IPS DF 4.7 (cell line): ENCODE results near the gene OR2T35.

ENCODE experiments used
- DNase-seq: peaks from one replicate; pipeline ENCODE4 v3.0.0-alpha.2; 2013; ENCODE audit warnings: low spot score; ENCODE audit errors: extremely low read depth

The OR2T35 gene

GRCh38 chr1:248627971-248628844 is 16.9 kb downstream of the OR2T35 start:
- no peak for DNase-seq

GRCh38 chr1:248625971-248626370 is 19.1 kb downstream of the OR2T35 start:
- no peak for DNase-seq

- DNase-seq: no peak
These were observed 19.9 kb downstream of the OR2T35 start for GRCh38 chr1:248625166-248625565.

- DNase-seq: no peak
These were observed 22.5 kb downstream of the OR2T35 start for GRCh38 chr1:248622570-248623001.

- no peak for DNase-seq
These were observed 23.3 kb downstream of the OR2T35 start for GRCh38 chr1:248621770-248622169.

- DNase-seq: no peak
These were observed 26.2 kb downstream of the OR2T35 start for GRCh38 chr1:248618878-248619277.

GRCh38 chr1:248618119-248618518 is 27.0 kb downstream of the OR2T35 start:
- no peak for DNase-seq

GRCh38 chr1:248613742-248614141 is 31.3 kb downstream of the OR2T35 start:
- no peak for DNase-seq

GRCh38 chr1:248611883-248612414 is 33.1 kb downstream of the OR2T35 start:
- no peak for DNase-seq

- no peak for DNase-seq
These were observed 34.8 kb downstream of the OR2T35 start for GRCh38 chr1:248610301-248610700.

GRCh38 chr1:248599396-248599795 is 45.7 kb downstream of the OR2T35 start:
- no peak for DNase-seq

- DNase-seq: no peak
These were observed 47.5 kb downstream of the OR2T35 start, which contains the start of gene OR2T10 for GRCh38 chr1:248597589-248597988. Gene OR2T10 (minus strand): TSS chr1:248597700. CDS start chr1:248593768, 3,932 bp downstream.

GRCh38 chr1:248596615-248597014 is 48.5 kb downstream of the OR2T35 start:
- no peak for DNase-seq

- DNase-seq: no peak
These were observed 51.9 kb downstream of the OR2T35 start for GRCh38 chr1:248593226-248593625.

GRCh38 chr1:248592655-248593054 is 52.4 kb downstream of the OR2T35 start:
- DNase-seq: no peak

- no peak for DNase-seq
These were observed 55.0 kb downstream of the OR2T35 start for GRCh38 chr1:248590055-248590454.

GRCh38 chr1:248589334-248589733 is 55.7 kb downstream of the OR2T35 start:
- DNase-seq: no peak
